MM.1S (cell line): Measurements from ENCODE around the gene CUL2.

ENCODE experiments used
- EZH2 ChIP-seq: fragments of 300-600 bp; sonication (generic); optimal IDR thresholded peaks from 2 replicates; pipeline ENCODE3; 2017; ENCODE audit warnings: low read depth, mild to moderate bottlenecking, antibody characterized with exemption, low read length, mixed read lengths
- EZH2phosphoT487 ChIP-seq: fragments of 300-600 bp; sonication (generic); IDR thresholded peaks from 2 replicates; pipeline ENCODE4 v1.6.1; 2018; ENCODE audit warnings: antibody characterized with exemption, low read length
- TF ChIP-seq, protein P1 (sequence below): fragments of 300-600 bp; sonication (generic); IDR thresholded peaks from 2 replicates; pipeline ENCODE4 v1.5.1; 2016; ENCODE audit warnings: antibody characterized with exemption, low read length, mixed read lengths

DNA sequence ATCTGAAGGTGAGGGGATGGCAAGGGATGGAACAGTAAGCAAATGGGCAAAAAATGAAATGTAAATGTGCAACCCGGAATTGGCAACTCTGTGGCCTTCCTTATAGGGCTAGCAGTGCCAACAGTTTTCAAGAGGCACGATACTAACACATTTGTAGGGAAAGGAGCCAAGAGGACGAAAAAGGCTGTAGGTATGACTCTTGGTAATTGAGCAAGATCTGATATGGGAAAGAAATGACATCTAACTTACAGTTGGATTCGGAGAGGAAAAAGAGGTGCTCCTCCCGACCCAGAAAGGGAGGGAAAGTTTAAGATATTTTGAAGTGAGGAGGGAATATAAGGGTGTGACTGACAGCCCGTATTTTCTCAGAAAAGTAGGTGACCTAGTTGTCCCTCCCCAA is 34.4 kb upstream of the CUL2 start:
- TF ChIP-seq, protein P1, sequence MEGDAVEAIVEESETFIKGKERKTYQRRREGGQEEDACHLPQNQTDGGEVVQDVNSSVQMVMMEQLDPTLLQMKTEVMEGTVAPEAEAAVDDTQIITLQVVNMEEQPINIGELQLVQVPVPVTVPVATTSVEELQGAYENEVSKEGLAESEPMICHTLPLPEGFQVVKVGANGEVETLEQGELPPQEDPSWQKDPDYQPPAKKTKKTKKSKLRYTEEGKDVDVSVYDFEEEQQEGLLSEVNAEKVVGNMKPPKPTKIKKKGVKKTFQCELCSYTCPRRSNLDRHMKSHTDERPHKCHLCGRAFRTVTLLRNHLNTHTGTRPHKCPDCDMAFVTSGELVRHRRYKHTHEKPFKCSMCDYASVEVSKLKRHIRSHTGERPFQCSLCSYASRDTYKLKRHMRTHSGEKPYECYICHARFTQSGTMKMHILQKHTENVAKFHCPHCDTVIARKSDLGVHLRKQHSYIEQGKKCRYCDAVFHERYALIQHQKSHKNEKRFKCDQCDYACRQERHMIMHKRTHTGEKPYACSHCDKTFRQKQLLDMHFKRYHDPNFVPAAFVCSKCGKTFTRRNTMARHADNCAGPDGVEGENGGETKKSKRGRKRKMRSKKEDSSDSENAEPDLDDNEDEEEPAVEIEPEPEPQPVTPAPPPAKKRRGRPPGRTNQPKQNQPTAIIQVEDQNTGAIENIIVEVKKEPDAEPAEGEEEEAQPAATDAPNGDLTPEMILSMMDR = no peak
- TF ChIP-seq EZH2 (no peak), EZH2phosphoT487 (no peak)
